KMS-11 (cell line): ENCODE measurements around the gene KDM4B.

ENCODE experiments used
- H2AFZ ChIP-seq: fragments of 200-600 bp; sonication (generic); 2 replicates; pipeline ENCODE4 v1.6.1; 2016; ENCODE audit warnings: antibody characterized with exemption, mixed run types, low read depth
- H3K27ac ChIP-seq: fragments of 200-600 bp; sonication (generic); 2 replicates; pipeline ENCODE4 v1.6.1; 2016; ENCODE audit warnings: mild to moderate bottlenecking, mixed run types
- H3K27me3 ChIP-seq: fragments of 200-600 bp; sonication (generic); 2 replicates; pipeline ENCODE4 v1.6.1; 2017; ENCODE audit warnings: mild to moderate bottlenecking, low read depth, mixed run types, moderate library complexity; ENCODE audit not compliant: insufficient read depth
- H3K36me3 ChIP-seq: fragments of 200-600 bp; sonication (generic); 2 replicates; pipeline ENCODE4 v1.6.1; 2017; ENCODE audit warnings: mild to moderate bottlenecking, mixed run types; ENCODE audit not compliant: insufficient read depth
- H3K4me1 ChIP-seq: fragments of 200-600 bp; sonication (generic); 2 replicates; pipeline ENCODE4 v1.6.1; 2016; ENCODE audit warnings: mild to moderate bottlenecking, low read depth, mixed run types; ENCODE audit not compliant: poor library complexity, severe bottlenecking
- H3K4me2 ChIP-seq: fragments of 200-600 bp; sonication (generic); 2 replicates; pipeline ENCODE4 v1.7.0; 2016; ENCODE audit warnings: mild to moderate bottlenecking, mixed run types
- H3K4me3 ChIP-seq: fragments of 200-600 bp; sonication (generic); IDR thresholded peaks from 2 replicates; pipeline ENCODE4 v1.6.1; 2017; ENCODE audit warnings: low read depth, low read length, mixed read lengths; ENCODE audit not compliant: insufficient read depth
- H3K79me2 ChIP-seq: fragments of 200-600 bp; sonication (generic); 2 replicates; pipeline ENCODE4 v1.6.1; 2016; ENCODE audit warnings: low read depth, mixed run types; ENCODE audit not compliant: insufficient read depth
- H3K9ac ChIP-seq: fragments of 200-600 bp; sonication (generic); 2 replicates; pipeline ENCODE4 v1.6.1; 2016; ENCODE audit warnings: mild to moderate bottlenecking, mixed run types
- H4K20me1 ChIP-seq: fragments of 200-600 bp; sonication (generic); 2 replicates; pipeline ENCODE4 v1.6.1; 2016; ENCODE audit warnings: mild to moderate bottlenecking, mixed run types; ENCODE audit not compliant: insufficient read depth
- CTCF ChIP-seq: fragments of 200-600 bp; sonication (generic); conservative IDR thresholded peaks from 2 replicates; pipeline ENCODE4 v1.6.1; 2017; ENCODE audit warnings: low read depth, mild to moderate bottlenecking, antibody characterized with exemption, low read length, moderate library complexity, mixed read lengths

The KDM4B gene

GRCh38 chr19:5165697-5166019 lies 196.7 kb downstream of the KDM4B start:
- Histone ChIP-seq H3K9ac (no peak overlapping the region), H3K27me3 (no peaks in the 10 kb centered on the region), H3K79me2 (no peaks in the 10 kb centered on the region), H3K4me1 (no peaks in the 10 kb centered on the region), H3K27ac (no peak overlapping the region), H3K4me3 (no peak overlapping the region), H2AFZ (no peak overlapping the region), H4K20me1 (no peaks in the 10 kb centered on the region), H3K36me3 (no peaks in the 10 kb centered on the region), H3K4me2 (no peak overlapping the region)
- TF ChIP-seq CTCF = no peak

GRCh38 chr19:5166262-5166661 lies 197.3 kb downstream of the KDM4B start:
- H3K9ac ChIP-seq = no peak overlapping the region
- H2AFZ ChIP-seq = no peak overlapping the region
- no peak overlapping the region for H3K4me3 ChIP-seq
- H3K27ac ChIP-seq = no peak overlapping the region
- no peaks in the 10 kb centered on the region for H3K4me1 ChIP-seq
- no peaks in the 10 kb centered on the region for H3K79me2 ChIP-seq
- no peaks in the 10 kb centered on the region for H3K36me3 ChIP-seq
- H3K27me3 ChIP-seq = no peaks in the 10 kb centered on the region
- no peaks in the 10 kb centered on the region for H4K20me1 ChIP-seq
- H3K4me2 ChIP-seq = no peak overlapping the region
- no peak for TF ChIP-seq CTCF

- Histone ChIP-seq H4K20me1 (no peaks in the 10 kb centered on the region), H2AFZ (no peak overlapping the region), H3K4me1 (no peaks in the 10 kb centered on the region), H3K79me2 (no peaks in the 10 kb centered on the region), H3K36me3 (no peaks in the 10 kb centered on the region), H3K27me3 (no peaks in the 10 kb centered on the region; the same call in 1 of the 2 replicates), H3K4me3 (no peak overlapping the region), H3K9ac (no peak overlapping the region), H3K27ac (no peak overlapping the region), H3K4me2 (no peak overlapping the region)
- TF ChIP-seq CTCF = peak; percentile 62
These were observed 201.4 kb downstream of the KDM4B start for GRCh38 chr19:5170329-5170745.

GRCh38 chr19:5171711-5172110 lies 202.8 kb downstream of the KDM4B start:
- Histone ChIP-seq H3K4me2 (no peak overlapping the region), H4K20me1 (no peaks in the 10 kb centered on the region), H3K4me1 (no peaks in the 10 kb centered on the region), H3K27ac (no peak overlapping the region), H3K79me2 (no peaks in the 10 kb centered on the region), H3K9ac (no peak overlapping the region), H3K36me3 (no peaks in the 10 kb centered on the region), H3K4me3 (no peak overlapping the region), H3K27me3 (peaks cover 3% of the 10 kb centered on the region; the same call in 1 of the 2 replicates), H2AFZ (no peak overlapping the region)
- TF ChIP-seq CTCF = no peak
